NOMO-1 treated with DMSO at 0.1 percent for 48 hours (cell line): ENCODE results near the gene OLIG3.

ENCODE experiments used
- DNase-seq: peaks from one replicate; lab custom pipeline; 2025; ENCODE audit not compliant: unreplicated experiment; lab: John Stamatoyannopoulos, UW

OLIG3 gene

DNA sequence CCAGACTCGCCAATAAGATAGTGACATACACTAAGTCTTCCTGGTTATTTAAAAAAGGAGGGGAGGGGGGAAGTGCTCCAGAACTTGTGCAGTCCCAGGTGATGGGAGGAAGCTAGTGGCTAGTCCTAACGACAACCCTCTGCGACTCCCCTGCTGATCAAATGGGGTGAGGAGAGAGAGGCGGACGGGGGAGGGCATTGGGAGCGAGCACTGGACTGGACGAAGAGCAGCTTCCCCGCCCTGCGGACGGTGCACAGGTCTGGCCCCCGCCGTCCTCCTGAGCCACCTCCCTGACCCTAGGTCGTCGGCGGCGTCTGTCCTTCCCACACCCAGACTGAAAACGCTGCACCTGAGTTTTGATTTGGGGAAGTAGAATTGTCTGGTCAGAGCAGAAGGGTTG lies 2.2 kb upstream of the OLIG3 start:
- DNase-seq, result no peak

- no peak for DNase-seq
Measured at GRCh38 chr6:137495703-137496336, 1.6 kb upstream of the OLIG3 start.

DNA sequence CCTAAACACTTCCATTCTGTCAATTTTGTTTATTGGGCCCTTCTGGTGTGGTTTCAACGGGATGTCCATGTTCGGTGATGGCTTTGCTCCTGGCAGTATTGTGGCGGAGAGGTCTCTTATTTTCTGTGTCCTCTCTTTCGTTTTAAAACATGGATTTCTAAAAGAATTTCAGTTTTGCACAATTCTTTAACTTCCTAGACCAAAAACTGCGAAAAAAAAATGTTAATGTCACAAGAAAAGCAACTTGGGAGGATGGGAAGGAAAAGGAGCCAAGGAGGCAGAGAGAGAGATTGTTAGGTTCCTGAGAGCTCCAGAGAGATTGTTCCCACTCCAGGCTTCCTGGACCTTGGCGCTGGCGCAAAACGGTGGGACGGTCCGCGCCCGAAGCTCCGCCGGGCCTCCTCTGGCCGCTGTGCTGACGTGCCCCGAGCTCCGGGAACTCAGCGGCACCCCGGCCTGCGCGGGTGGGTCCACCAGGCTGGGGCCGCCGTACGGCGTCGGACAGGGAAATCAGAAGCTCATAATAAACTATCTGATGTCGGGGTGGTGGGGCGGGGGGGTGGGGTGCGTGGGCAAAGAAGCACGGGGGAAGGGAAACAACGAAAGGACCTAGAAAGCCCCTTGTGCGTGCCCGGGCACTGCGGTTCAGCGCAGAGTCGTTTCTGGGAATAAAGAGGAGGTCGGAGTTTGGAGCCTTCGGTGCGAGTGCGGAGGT lies 951 bp upstream of the OLIG3 start:
- no peak for DNase-seq

- no peak for DNase-seq
Measured at GRCh38 chr6:137493218-137494038, 766 bp downstream of the OLIG3 start.

- DNase-seq, result no peak
Measured at GRCh38 chr6:137492289-137493217, 1.6 kb downstream of the OLIG3 start.

GRCh38 chr6:137491478-137491877 lies 2.7 kb downstream of the OLIG3 start:
- no peak for DNase-seq

DNA sequence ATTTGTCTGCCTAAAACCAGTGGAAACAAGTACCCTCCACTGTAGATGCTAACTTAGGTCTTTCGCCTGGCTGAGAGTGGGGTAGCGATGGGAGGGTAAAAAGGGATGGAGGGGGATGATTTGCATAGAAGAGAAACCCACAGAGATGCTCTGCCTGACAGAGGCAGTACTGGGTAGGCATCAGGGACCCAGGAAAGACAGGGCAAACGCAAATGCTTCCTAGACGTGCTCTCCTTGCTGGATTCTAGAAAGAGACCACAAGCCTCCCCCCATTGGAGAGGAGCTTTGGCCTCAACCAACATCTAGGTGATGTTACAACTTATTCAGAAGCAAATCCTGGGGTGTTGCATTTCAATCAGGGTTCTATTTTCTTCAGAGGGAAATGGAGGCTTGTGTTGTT lies 3.2 kb downstream of the OLIG3 start:
- DNase-seq, result no peak

- DNase-seq, result no peak
Measured at GRCh38 chr6:137490006-137490905, 3.9 kb downstream of the OLIG3 start.

DNA sequence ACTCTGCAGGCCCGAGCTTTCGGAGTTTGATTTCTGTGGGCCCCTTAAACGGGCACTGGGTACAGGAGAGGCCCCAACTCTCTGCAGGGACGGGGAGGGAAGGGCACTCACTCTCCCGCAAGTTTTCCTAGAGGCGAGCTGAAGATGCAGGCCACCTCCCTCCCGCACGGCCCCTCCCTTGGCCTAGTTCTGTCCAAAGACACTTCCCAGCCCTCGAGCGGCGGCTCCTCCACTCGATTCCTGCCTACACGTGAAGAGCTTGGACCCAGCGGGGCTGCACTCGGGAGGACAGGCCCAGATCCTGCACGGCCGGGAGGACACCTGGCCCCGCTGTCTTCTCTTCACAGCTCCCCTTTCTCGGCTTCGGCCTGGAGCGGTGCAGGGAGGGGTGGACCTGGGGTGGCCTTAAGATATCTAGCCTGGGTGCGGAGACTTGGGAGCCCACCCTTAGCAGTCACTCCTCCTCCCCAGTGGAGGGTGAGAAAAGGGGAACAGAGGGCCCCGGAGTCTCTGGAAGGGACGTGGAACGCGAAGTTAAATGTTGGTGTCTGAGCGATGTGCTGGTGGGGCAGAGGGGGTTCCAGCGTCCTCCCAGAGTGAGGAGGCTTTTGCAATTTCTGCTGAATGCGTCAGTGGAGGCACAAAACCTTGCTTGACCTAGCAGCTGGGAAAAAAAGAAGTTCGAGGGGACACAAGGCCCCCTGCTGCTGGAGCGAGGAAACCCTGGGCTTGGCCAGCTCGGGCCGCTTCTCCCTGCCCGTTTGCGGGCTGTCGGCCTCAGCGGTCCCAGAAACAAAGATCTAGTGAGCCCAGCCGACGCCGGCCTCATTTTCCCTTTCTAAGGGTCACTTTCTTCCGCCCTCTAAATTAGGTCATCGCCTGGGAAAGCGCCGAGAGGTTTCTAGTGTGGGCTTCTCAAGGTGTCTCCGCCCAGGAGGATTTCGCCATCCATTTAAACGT lies 4.9 kb downstream of the OLIG3 start:
- no peak for DNase-seq

- no peak for DNase-seq
Measured at GRCh38 chr6:137488150-137489045, 5.8 kb downstream of the OLIG3 start.

GRCh38 chr6:137487869-137488149 lies 6.4 kb downstream of the OLIG3 start:
- DNase-seq, result no peak

DNA sequence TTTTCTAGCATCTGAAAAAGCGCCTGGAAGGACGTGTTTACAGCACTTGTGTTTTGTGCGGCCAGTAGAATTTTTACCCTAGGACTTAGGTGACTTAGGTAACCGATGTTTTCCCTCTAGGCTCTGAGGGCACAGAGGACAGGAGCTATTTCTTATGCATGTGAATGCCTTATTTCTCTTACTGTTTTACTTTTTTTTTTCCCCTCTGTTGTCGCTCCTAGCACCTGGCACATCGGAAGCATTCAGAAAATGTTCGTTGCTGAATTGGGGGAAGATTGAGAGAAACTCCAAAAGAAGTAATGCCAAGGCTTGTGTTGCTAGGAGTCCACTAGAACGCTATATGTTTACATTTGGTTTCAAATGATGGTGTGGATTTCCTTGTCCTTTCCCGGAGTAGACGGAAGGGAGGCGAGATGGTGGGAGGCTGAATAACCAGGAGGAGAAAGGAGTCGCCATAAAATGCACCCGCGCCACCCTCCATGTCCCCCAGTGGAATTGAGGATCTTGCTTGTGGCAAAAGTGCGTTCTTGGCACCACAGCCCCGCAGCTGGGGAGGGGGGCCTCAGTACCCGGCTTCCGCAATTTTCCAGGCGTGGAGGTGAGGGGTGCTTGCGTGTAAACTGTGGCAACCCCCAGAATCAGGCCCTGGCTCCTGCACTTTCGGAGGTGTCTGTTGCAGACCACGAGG lies 6.9 kb downstream of the OLIG3 start:
- DNase-seq, result no peak

- DNase-seq, result peak; percentile 28
Measured at GRCh38 chr6:137486416-137486815, 7.8 kb downstream of the OLIG3 start.

- DNase-seq, result no peak
Measured at GRCh38 chr6:137480431-137480830, 13.8 kb downstream of the OLIG3 start.

DNA sequence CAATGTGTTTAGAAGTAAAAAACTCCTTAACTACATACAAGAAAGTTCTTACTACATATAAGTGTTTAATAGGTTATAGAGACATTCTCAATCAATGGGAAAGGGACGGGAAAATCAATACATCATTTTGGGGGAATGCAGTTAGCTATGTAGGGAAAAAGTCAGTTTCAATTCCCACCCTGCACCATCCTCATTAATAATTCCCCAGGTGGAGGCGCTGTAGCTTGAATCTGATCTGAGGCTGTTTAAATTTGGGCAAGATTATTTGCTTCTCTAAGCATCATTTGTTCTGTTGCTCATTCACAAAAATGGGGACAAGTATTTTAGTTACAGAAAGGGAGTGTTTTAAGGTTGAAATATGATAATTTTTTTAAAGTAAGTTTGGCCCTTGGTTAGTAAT lies 19.1 kb downstream of the OLIG3 start:
- no peak for DNase-seq

GRCh38 chr6:137473598-137473997 lies 20.6 kb downstream of the OLIG3 start:
- no peak for DNase-seq

DNA sequence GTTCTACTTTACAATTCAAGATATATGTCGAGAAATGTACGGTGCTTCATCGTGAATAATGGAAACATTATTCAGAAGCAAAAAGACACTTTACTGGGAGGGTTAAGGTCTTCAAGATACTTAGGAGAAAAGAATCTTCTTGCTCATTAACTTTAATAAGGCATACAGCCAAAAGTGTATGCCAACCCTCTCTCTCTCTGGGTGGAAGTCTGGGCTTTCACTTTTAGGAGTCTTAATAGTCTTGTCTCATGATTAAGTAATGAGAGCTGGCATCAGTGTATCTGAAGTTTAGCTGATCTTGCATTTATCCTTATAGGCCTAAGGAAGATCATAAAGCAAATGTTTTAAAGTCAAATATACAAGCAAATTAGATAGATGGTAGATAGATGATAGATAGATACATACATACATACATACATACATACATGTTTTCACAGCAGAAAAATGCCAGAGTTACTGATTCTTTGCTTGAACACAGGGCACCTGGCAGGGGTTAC lies 21.5 kb downstream of the OLIG3 start:
- no peak for DNase-seq
